BJ (cell line): Measurements from ENCODE around the gene NR3C1. TPM values are rescaled to one million over a fixed set of nuclear protein-coding genes. Genes with fewer than 3 reads are reported as not detected.

Experiments used
- CTCF ChIA-PET: fragments of 350-600 bp; formaldehyde crosslinking; extraction: SDS; loops from one replicate; lab custom pipeline; 2021; ENCODE audit warnings: antibody characterized with exemption, inconsistent platforms; lab: Yijun Ruan, JAX
- POLR2A ChIA-PET: fragments of 300-600 bp; sonication (Branson Sonifier 250); formaldehyde crosslinking; extraction: SDS; loops from one replicate; lab custom pipeline; 2021; ENCODE audit warnings: antibody characterized with exemption; lab: Charles Lee
- DNase-seq: peaks from one replicate; pipeline ENCODE4 v3.0.0-alpha.2; 2011; ENCODE audit warnings: low read depth
- H3K27me3 ChIP-seq: 2 replicates; pipeline ENCODE4 v1.6.0; 2011; ENCODE audit warnings: low read length; ENCODE audit not compliant: control insufficient read depth, insufficient read depth
- H3K36me3 ChIP-seq: 2 replicates; pipeline ENCODE4 v1.5.1; 2011; ENCODE audit warnings: low read length; ENCODE audit not compliant: control insufficient read depth, insufficient read depth
- H3K4me3 ChIP-seq: 2 replicates; pipeline ENCODE4 v1.5.1; 2011; ENCODE audit warnings: low read depth, mild to moderate bottlenecking, control low read depth, low read length
- polyA plus RNA-seq: library from polyadenylated mRNA; depleted of rRNA; stranded (reverse); fragments of >200 nt; gene quantifications from 2 replicates; pipeline ENCODE4 v1.2.3, GENCODE V29; 2011
- TF ChIP-seq, protein P1 (sequence below): IDR thresholded peaks from 2 replicates; pipeline ENCODE4 v1.5.1; 2011; ENCODE audit warnings: low read depth, mild to moderate bottlenecking, control low read depth, inconsistent platforms, low read length, moderate library complexity; ENCODE audit not compliant: insufficient read depth

Gene NR3C1
- polyA plus RNA-seq, 1 experiment = 22.4 TPM

DNA sequence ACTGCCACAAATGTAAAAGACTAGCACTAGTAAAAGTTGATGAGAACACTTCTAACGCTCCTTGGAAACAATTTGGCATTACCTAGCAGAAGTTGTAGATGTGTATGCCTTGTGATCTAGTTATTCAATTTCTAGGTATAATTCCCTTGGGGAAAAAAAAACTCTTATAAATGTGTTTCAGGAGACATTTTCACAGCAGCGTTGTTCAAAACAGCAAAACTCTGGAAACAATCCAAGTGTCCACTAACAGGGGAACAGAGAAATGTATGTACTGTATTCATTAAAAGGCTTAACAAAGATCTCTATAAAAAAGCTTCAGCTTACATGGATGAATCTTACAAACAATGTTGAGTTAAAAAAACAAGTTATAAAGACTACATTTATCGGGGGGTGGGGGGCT, 30.4 kb downstream of the NR3C1 start:
- POLR2A ChIA-PET = no interaction called here
- no peak for DNase-seq
- TF ChIP-seq, protein P1, sequence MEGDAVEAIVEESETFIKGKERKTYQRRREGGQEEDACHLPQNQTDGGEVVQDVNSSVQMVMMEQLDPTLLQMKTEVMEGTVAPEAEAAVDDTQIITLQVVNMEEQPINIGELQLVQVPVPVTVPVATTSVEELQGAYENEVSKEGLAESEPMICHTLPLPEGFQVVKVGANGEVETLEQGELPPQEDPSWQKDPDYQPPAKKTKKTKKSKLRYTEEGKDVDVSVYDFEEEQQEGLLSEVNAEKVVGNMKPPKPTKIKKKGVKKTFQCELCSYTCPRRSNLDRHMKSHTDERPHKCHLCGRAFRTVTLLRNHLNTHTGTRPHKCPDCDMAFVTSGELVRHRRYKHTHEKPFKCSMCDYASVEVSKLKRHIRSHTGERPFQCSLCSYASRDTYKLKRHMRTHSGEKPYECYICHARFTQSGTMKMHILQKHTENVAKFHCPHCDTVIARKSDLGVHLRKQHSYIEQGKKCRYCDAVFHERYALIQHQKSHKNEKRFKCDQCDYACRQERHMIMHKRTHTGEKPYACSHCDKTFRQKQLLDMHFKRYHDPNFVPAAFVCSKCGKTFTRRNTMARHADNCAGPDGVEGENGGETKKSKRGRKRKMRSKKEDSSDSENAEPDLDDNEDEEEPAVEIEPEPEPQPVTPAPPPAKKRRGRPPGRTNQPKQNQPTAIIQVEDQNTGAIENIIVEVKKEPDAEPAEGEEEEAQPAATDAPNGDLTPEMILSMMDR = no peak
- H3K36me3 ChIP-seq = no peaks in the 10 kb centered on the region
- no peak overlapping the region for H3K4me3 ChIP-seq
- CTCF ChIA-PET = no interaction called here
- H3K27me3 ChIP-seq = no peaks in the 10 kb centered on the region

DNA sequence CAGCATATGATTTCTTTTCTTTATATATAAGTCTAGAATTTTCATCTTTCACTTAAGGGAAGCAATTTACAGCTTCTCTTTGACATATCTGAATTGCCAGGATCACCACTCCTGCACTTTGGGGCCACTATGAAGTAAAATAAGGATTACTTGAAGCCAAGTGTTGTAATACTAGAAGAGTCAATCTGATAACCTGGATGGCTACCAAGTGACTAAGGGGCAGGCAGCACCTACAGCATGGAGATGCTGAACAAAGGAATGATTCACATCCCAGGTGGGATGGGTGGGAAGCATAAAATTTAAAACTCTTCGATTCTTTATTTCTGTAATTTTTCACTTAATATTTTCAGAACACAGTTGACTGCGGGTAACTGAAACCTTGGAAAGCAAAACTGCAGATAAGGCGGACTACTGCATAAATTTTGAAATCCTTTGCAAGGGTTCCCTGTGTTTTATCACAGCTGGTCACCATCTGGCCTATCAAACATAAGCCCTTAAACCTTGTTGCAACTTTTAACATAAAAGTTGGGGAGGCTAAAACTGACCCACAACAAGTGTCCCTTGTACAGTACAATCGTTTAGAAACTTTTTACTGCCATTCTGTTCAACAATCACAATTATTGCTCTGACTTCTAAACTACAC, 31.2 kb downstream of the NR3C1 start:
- TF ChIP-seq, protein P1 = no peak
- POLR2A ChIA-PET = no interaction called here

DNA sequence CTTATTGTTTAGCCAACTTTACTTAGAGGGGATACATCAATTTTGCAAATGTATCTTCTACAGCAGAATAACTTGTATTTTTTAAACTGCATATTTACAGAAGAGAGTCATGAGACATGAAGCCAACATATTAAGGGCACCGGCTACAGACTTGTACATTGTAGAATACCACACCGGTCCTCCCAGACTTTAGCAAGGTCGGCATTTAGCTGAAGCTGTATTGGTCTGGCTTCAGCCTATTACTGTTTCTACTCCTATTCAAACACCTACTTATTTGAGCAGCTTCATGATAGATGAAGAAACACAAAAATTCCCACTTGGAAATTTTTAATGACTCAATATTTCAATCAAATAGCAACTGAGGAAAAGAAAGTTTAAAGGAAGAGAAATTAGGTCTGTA, 33.0 kb downstream of the NR3C1 start:
- CTCF ChIA-PET = no interaction called here
- POLR2A ChIA-PET = no interaction called here
- Histone ChIP-seq H3K27me3 (no peaks in the 10 kb centered on the region), H3K36me3 (no peaks in the 10 kb centered on the region), H3K4me3 (no peak overlapping the region)
- TF ChIP-seq, protein P1 = no peak
- DNase-seq = no peak

More for the DNA sequence above, 31.2 kb downstream of the NR3C1 start:
- no peak for DNase-seq
- Histone ChIP-seq H3K36me3 (no peaks in the 10 kb centered on the region), H3K4me3 (no peak overlapping the region), H3K27me3 (no peaks in the 10 kb centered on the region)
- CTCF ChIA-PET = no interaction called here

DNA sequence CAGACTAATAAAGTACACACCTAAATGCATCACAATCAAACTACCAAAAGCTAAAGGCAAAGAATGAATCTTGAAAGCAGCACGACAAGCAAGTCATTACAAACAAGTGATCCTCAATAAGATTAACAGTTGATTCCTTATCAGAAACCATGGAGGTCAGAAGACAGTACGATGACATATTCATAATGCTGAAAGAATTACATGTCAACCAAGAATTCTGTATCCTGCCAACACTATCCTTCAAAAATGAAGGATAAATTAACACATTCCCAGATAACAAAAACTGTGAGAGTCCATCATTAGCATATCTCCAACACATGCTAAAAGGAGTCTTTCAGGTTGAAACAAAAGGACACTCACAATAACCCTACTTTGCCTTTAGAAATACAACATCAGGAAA, 39.4 kb downstream of the NR3C1 start:
- H3K27me3 ChIP-seq = no peaks in the 10 kb centered on the region
- no peak overlapping the region for H3K4me3 ChIP-seq
- ChIA-PET POLR2A (no interaction called here), CTCF (interaction anchor here (0.6 kb wide), 1 partner anchor 66 kb away, joined by 6 read pairs; no protein-coding TSS in a partner anchor)
- DNase-seq = no peak
- TF ChIP-seq, protein P1 = no peak
- no peaks in the 10 kb centered on the region for H3K36me3 ChIP-seq

DNA sequence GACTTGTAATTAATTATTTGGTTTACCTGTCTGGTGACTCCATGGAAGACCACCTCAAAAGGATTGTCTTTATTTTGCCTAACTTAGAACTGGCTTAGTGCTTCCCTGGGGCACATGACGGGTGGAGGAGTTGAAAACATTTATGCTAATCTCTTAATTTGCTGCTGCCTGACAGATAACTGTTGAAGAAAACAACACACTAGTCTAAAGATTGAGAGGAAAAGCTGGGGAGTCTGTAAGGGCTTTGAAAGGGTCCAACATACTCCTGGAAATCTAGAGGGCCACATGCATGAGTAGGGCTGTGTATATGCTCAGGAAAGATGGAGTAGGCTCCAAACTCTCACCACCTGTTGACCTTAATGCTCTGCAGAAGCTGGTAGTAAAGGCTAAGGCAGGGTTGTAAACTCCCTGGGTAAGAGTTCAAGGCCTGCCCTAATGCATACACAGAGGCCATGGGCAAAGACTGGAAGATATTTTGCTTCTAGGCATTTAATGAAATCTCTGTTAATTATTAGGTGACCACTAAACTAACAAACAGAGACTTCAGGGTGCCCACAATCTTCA, 40.7 kb downstream of the NR3C1 start:
- Histone ChIP-seq H3K27me3 (no peaks in the 10 kb centered on the region), H3K36me3 (no peaks in the 10 kb centered on the region), H3K4me3 (no peak overlapping the region)
- ChIA-PET POLR2A (no interaction called here), CTCF (no interaction called here)
- no peak for DNase-seq
- TF ChIP-seq, protein P1 = no peak
